HUES48 (cell line): ENCODE measurements around the gene VOPP1.

Experiments used
- H3K27ac ChIP-seq: one replicate; pipeline ENCODE4 v1.7.0; 2013; ENCODE audit warnings: low read depth, low read length, inconsistent platforms
- H3K27me3 ChIP-seq: 2 replicates; pipeline ENCODE4 v1.6.1; 2013; ENCODE audit warnings: mild to moderate bottlenecking, low read length; ENCODE audit not compliant: control insufficient read depth, insufficient read depth
- H3K36me3 ChIP-seq: 2 replicates; pipeline ENCODE4 v1.6.1; 2013; ENCODE audit warnings: low read length; ENCODE audit not compliant: control insufficient read depth, insufficient read depth
- H3K4me1 ChIP-seq: 2 replicates; pipeline ENCODE4 v1.6.1; 2013; ENCODE audit warnings: mild to moderate bottlenecking, low read length; ENCODE audit not compliant: control insufficient read depth, insufficient read depth
- H3K4me3 ChIP-seq: 2 replicates; pipeline ENCODE4 v1.5.1; 2013; ENCODE audit warnings: mild to moderate bottlenecking, low read depth, low read length
- H3K9ac ChIP-seq: 2 replicates; pipeline ENCODE4 v1.6.1; 2013; ENCODE audit warnings: mild to moderate bottlenecking, low read depth, low read length, moderate library complexity
- H3K9me3 ChIP-seq: 2 replicates; pipeline ENCODE4 v1.6.1; 2013; ENCODE audit warnings: low read length; ENCODE audit not compliant: control insufficient read depth, insufficient read depth

VOPP1 gene

DNA sequence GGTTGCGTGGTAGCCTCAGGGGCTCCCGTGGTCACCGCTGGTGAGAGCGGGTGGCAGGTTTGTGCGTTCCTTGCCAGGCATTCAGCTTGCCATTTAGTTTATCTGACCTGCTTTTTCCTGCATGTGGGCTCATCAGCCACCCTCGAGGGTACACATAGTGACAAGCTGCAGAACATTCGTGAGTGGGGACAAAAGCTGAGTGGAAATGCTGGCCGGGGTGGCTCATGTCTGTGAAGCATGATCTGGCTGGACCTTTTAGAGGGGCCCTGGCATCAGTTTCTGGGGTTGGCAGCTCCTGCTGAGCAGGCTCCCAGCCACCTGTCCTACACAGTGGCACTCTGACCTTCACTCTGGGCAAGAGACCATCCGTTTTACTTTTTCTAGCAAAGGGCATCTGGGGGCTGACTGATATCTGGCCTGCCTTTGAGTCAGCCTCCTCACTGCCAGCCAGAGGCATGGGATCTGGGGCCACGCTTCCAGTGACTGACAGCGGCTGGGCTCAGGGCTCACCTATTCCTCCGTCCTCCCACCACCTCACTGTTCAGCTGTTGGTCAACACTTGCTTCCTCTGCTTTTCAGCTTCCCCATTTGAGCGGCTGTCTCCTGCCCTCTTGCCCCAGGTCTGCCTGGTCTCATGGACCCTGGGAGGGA is 132.1 kb downstream of the VOPP1 start:
- Histone ChIP-seq H3K9me3 (no peaks in the 10 kb centered on the region), H3K27me3 (no peaks in the 10 kb centered on the region), H3K4me1 (no peaks in the 10 kb centered on the region), H3K36me3 (no peaks in the 10 kb centered on the region), H3K9ac (no peak overlapping the region), H3K27ac (no peak overlapping the region), H3K4me3 (no peak overlapping the region)

DNA sequence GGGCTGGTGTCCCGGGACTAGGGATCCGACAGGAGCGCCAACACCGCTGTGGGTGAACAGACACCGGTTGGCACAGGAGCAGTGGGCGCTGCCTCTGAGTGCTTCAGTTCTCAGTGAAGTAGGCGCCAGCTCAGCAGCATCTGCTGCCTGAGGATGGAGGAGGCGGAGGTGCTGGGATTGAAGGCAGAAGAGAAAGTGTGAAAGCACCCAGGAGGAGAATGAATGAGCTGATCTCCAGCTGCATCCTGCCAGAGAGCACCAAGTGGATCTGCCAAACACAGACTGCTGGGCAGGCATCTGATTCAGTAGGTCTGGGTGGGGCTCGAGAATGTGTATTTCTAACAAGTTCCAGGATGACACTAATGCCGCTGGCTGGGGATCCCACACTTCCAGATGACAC is 132.7 kb downstream of the VOPP1 start:
- no peak overlapping the region for H3K27ac ChIP-seq
- no peaks in the 10 kb centered on the region for H3K36me3 ChIP-seq
- no peak overlapping the region for H3K4me3 ChIP-seq
- no peaks in the 10 kb centered on the region for H3K9me3 ChIP-seq
- H3K9ac ChIP-seq: no peak overlapping the region
- no peaks in the 10 kb centered on the region for H3K27me3 ChIP-seq
- H3K4me1 ChIP-seq: no peaks in the 10 kb centered on the region

DNA sequence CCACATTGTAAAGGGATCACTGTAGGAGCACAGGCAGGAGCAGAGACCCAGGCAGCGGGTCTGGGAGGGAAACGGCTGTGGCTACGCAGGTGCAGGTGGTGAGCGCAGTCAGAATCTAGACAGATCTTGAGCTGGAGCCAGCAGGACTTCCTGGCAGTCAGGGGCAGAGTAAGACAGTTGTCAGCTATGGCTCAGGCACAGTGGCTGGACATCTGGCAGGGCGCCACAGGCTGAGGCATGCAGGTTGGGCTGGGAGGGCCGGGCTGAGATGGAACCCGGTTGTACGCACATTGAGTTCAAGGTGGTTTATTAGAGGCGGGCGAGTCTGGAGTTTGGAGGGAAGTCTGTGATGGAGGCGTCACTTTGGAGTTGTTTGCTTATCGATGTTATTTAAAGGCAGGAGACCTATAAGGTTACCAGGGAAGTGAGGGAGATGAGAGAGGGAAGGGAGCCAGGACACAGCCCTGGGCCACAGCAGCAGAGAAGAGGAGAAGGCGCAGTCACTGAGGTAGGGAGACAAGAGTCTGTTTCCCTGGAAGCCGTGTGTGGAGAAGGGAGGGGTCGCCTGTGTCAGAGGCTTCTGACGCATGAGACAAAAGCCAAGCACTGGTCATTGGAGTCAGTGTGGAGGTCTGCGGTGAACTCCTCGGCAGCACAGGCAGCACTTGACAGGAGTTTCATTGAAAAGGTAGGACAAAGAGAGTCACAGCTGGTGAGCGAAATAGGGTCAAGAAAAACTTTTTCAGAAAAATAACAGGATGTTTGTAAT is 133.4 kb downstream of the VOPP1 start:
- Histone ChIP-seq H3K9ac (no peak overlapping the region), H3K9me3 (no peaks in the 10 kb centered on the region), H3K27ac (no peak overlapping the region), H3K4me3 (no peak overlapping the region), H3K36me3 (no peaks in the 10 kb centered on the region), H3K27me3 (no peaks in the 10 kb centered on the region), H3K4me1 (no peaks in the 10 kb centered on the region)

DNA sequence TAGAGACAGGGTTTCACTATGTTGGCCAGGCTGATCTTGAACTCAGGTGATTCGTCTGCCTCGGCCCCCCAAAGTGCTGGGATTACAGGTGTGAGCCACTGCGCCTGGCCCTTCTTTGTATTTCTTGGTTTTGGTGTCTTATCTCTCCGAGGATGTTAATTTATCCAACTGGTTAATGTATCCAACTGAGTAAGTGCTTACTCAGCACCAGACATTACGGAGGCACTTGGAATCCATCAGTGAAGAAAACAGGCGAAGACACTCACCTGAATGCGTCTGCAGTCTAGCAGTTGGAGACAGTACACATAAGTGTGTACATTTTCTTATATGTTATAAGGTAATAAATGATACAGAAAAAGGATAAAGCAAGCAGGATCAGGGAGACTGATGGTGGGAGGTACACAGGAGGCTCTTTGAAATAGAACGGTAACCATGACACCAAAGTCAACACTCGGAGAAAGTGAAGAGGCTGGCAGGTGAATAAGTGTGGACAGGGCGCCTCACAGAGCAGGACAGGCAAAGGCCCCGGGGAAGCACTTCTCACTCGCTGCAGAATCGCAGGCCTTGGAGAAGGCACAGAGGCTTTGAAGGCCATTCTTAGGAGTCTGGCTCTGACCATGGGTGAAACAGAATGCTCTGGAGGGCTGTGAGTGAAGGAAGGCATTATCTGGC is 134.1 kb downstream of the VOPP1 start:
- H3K27ac ChIP-seq: no peak overlapping the region
- H3K9me3 ChIP-seq: no peaks in the 10 kb centered on the region
- H3K4me3 ChIP-seq: no peak overlapping the region
- H3K4me1 ChIP-seq: no peaks in the 10 kb centered on the region
- H3K36me3 ChIP-seq: no peaks in the 10 kb centered on the region
- no peaks in the 10 kb centered on the region for H3K27me3 ChIP-seq
- no peak overlapping the region for H3K9ac ChIP-seq

DNA sequence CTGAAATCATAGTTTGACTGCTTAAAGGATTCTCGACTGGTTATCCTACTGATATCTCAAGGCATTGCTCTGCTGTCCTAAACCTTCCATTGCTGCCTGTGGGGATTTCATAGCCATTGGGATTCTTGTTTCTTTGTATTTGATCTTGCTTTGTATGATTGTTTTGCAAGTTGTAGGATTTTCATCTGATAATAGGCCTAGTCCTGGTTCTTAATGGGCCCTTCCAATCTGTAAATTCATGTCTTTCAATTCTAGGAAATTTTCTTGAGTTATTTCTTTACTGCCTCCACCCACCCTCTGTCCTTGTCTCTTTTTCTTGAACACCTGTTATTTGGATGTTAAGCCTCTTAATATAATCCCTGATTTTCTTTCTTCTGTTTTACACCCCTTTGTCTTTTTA is 134.9 kb downstream of the VOPP1 start:
- Histone ChIP-seq H3K4me3 (no peak overlapping the region), H3K9ac (no peak overlapping the region), H3K27ac (no peak overlapping the region), H3K4me1 (no peaks in the 10 kb centered on the region), H3K36me3 (no peaks in the 10 kb centered on the region), H3K27me3 (no peaks in the 10 kb centered on the region), H3K9me3 (no peaks in the 10 kb centered on the region)

DNA sequence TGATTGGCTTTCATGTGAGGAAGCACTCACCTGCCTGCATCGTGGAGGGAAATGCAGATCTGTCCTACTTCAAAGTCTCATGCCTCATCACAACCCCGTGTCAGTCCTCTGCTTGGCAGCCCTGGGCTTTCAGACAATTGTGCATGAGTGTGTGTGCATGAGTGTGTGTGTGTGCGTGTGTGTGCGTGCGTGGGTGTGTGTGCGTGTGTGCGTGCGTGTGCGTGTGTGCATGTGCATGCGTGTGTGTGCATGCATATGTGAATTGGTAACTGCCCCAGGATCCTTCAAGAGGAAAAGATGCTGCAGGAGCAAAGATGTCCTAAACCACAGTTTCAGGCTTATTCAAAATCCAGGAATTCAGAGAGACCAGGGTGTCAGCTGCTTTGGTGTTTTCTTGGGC is 135.8 kb downstream of the VOPP1 start:
- H3K36me3 ChIP-seq: peaks cover 2% of the 10 kb centered on the region; the same call in 1 of the 2 replicates
- H3K9me3 ChIP-seq: no peaks in the 10 kb centered on the region
- no peak overlapping the region for H3K27ac ChIP-seq
- H3K27me3 ChIP-seq: no peaks in the 10 kb centered on the region
- H3K9ac ChIP-seq: no peak overlapping the region
- no peak overlapping the region for H3K4me3 ChIP-seq
- no peaks in the 10 kb centered on the region for H3K4me1 ChIP-seq

DNA sequence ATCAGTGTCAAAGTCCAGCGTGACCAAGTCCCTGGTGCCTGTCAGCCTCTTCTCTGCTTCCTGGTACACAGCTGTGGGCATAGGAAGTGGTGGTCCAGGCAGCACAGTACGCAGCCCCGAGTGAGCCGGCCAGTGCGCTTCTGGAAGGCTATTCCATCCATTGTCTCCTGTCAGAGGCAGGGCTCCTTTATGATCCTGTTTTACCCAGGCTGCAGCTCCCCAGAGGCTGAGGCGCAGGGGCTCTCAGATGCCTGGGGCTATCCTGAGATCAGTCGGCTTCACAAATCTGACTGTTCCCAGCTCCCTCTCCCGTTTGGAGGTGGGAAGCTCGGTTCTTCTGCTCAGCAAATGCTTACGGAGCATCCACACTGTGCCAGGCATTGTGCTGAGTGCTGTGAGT is 136.8 kb downstream of the VOPP1 start:
- Histone ChIP-seq H3K4me3 (no peak overlapping the region), H3K27ac (no peak overlapping the region), H3K9me3 (no peaks in the 10 kb centered on the region), H3K36me3 (peaks cover 6% of the 10 kb centered on the region; the same call in 1 of the 2 replicates), H3K27me3 (no peaks in the 10 kb centered on the region), H3K4me1 (no peaks in the 10 kb centered on the region), H3K9ac (no peak overlapping the region)

DNA sequence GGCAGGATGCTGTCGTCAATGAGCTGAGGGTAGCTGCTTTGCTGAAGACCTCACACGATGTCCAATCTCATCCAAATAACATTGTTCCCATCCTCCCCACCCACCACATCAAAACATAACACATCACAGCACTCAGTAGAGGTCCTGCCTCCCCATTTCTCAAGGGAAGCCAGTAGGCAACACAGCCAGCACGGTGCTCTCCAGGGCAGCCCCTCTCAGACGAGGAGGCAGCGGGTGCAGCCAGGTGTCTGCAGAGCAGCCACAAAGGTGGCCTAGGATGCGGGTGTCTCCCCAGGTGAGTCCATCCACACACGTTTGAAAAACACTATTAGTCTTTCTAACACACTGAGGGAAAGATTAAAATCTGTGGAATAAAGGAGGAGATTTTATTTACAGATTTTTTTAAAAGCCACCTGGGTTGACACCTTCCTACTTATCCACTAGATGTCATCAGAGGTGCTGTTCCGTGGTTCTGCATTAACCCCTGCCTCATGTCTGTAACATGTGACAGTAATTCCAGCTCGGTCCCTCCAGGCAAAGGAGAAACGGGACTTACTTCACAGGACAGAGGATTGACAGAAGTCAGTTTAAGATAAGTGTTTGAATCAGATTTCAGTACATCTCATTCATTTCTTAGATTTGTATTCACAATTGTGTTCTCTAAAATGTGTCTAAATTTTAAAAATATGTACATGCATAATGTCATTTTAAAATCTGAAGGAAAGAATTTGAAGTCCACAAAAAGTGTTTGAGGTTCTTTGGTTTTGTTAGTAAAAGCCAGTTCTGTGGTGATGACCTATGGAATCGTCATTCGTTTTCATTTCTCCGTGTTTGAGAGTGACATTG is 139.1 kb downstream of the VOPP1 start:
- Histone ChIP-seq H3K27ac (no peak overlapping the region), H3K4me3 (no peak overlapping the region), H3K9me3 (no peaks in the 10 kb centered on the region), H3K9ac (no peak overlapping the region), H3K27me3 (no peaks in the 10 kb centered on the region), H3K4me1 (no peaks in the 10 kb centered on the region), H3K36me3 (peaks cover 10% of the 10 kb centered on the region)

DNA sequence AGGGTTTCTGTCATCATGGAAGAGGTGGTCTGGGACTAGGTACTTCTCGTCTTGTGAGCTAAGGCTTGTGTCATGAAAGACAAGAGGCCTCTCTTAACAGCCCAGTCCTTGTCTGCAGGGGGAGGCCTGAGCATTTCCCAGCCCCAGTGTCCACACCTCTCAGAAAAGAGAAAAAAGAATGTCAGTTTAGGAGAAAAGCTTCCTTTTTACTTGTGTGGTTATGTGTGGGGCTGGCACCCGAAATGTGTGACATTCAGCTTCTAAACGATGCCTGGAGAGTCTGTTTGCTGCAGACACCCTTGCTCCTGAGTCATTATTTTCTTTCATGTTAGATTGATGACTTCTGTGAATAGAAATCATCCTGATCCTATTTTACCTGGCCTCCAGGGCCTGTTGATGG is 139.8 kb downstream of the VOPP1 start:
- Histone ChIP-seq H3K9ac (no peak overlapping the region), H3K9me3 (no peaks in the 10 kb centered on the region), H3K4me3 (no peak overlapping the region), H3K36me3 (peaks cover 10% of the 10 kb centered on the region), H3K27ac (no peak overlapping the region), H3K27me3 (no peaks in the 10 kb centered on the region), H3K4me1 (no peaks in the 10 kb centered on the region)

DNA sequence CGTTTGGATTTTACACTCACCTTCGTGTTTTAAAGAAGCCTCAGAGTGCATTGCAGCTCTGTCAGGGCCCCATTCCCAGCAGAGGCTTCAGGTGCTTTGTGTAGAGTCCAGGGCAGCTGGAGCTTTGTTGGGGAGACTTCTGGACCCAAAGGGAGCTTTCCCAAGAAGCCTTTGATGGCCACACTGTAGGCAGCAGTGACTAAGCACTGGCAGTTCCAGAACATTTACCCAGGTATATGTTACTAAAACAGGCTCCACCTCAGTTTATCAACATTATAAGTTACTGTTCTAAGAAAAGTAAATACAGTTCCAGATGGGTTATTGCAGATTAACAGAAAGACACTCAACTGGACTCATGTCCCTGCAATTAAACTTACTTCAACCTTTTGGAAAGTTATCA is 140.4 kb downstream of the VOPP1 start:
- Histone ChIP-seq H3K9ac (no peak overlapping the region), H3K36me3 (peaks cover 10% of the 10 kb centered on the region), H3K4me1 (peaks cover 4% of the 10 kb centered on the region; the same call in 1 of the 2 replicates), H3K4me3 (no peak overlapping the region), H3K27ac (no peak overlapping the region), H3K9me3 (no peaks in the 10 kb centered on the region), H3K27me3 (no peaks in the 10 kb centered on the region)
